ENCODE results near the gene UTS2B.

DNA sequence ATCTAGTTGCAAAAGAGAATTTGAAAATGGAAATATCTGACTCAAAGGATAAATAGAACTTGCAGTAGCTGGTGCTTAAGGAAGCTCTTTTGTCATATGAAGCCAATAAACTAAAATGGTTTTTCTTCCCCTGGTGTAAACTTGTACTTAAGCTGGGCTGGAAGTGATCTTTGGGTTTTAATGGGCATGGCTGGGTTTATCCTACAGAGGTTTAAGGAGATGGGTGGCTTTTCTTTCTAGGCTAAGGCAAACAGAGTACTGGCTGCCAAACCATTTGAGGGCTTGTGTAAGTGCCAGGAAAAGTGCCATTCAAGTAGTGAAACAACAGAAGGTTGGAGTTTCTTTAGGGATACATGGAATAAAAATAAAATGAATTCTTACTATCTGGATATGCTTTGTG lies 12.1 kb upstream of the UTS2B start:
- TF ChIP-seq POLR2A (IDR thresholded peaks at IDR 0.05) = no peak
- TF ChIP-seq, protein P1, sequence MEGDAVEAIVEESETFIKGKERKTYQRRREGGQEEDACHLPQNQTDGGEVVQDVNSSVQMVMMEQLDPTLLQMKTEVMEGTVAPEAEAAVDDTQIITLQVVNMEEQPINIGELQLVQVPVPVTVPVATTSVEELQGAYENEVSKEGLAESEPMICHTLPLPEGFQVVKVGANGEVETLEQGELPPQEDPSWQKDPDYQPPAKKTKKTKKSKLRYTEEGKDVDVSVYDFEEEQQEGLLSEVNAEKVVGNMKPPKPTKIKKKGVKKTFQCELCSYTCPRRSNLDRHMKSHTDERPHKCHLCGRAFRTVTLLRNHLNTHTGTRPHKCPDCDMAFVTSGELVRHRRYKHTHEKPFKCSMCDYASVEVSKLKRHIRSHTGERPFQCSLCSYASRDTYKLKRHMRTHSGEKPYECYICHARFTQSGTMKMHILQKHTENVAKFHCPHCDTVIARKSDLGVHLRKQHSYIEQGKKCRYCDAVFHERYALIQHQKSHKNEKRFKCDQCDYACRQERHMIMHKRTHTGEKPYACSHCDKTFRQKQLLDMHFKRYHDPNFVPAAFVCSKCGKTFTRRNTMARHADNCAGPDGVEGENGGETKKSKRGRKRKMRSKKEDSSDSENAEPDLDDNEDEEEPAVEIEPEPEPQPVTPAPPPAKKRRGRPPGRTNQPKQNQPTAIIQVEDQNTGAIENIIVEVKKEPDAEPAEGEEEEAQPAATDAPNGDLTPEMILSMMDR (IDR thresholded peaks at IDR 0.05) = no peak
